OCI-LY7 (cell line): ENCODE measurements around the gene SCFD2. TPM values are rescaled to one million over a fixed set of nuclear protein-coding genes. Genes with fewer than 3 reads are reported as not detected.
A peak's percentile ranks its signal among the peaks of the same experiment; 100 is the strongest.

Source experiments
- BruUV-seq: library from RNA; stranded (reverse); fragments of 400-500 nt; replicated peaks from 2 replicates; lab custom pipeline; 2021; lab: Mats Ljungman, UMichigan
- CTCF ChIA-PET: fragments of 300-600 bp; sonication (Branson Sonifier 250); formaldehyde crosslinking; loops from one replicate; lab custom pipeline; 2022; ENCODE audit warnings: antibody characterized with exemption; ENCODE audit not compliant: unreplicated experiment; lab: Charles Lee
- POLR2A ChIA-PET: fragments of 300-600 bp; sonication (Branson Sonifier 250); formaldehyde crosslinking; loops from one replicate; lab custom pipeline; 2022; ENCODE audit warnings: antibody characterized with exemption; lab: Charles Lee
- DNase-seq: peaks from one replicate; pipeline ENCODE4 v3.0.0-alpha.2; 2015; ENCODE audit warnings: low spot score
- H2AFZ ChIP-seq: fragments of 200-600 bp; sonication (generic), shearing (Covaris generic); 2 replicates; pipeline ENCODE4 v1.6.1; 2014; ENCODE audit warnings: mild to moderate bottlenecking, antibody characterized with exemption, low read length, moderate library complexity
- H3K27ac ChIP-seq: fragments of 200-600 bp; sonication (generic); 2 replicates; pipeline ENCODE4 v1.5.1; 2014; ENCODE audit warnings: mixed run types, low read depth, mild to moderate bottlenecking, moderate library complexity, low read length, inconsistent platforms; ENCODE audit not compliant: poor library complexity, severe bottlenecking
- H3K36me3 ChIP-seq: fragments of 200-600 bp; sonication (generic); 2 replicates; pipeline ENCODE4 v1.6.1; 2014; ENCODE audit warnings: mild to moderate bottlenecking, antibody characterized with exemption, low read length, moderate library complexity, mixed read lengths; ENCODE audit not compliant: insufficient read depth
- H3K4me1 ChIP-seq: fragments of 200-600 bp; sonication (generic); 2 replicates; pipeline ENCODE4 v1.5.1; 2014; ENCODE audit warnings: mild to moderate bottlenecking, low read length; ENCODE audit not compliant: insufficient read depth, poor library complexity, severe bottlenecking
- H3K4me2 ChIP-seq: fragments of 200-600 bp; sonication (generic); 2 replicates; pipeline ENCODE4 v1.6.1; 2014; ENCODE audit warnings: mild to moderate bottlenecking, low read length
- H3K4me3 ChIP-seq: fragments of 200-600 bp; sonication (generic); 2 replicates; pipeline ENCODE4 v1.5.1; 2014; ENCODE audit warnings: mild to moderate bottlenecking, low read depth, low read length; ENCODE audit not compliant: poor library complexity, severe bottlenecking
- H3K79me2 ChIP-seq: fragments of 200-600 bp; sonication (generic); 2 replicates; pipeline ENCODE4 v1.6.1; 2016; ENCODE audit warnings: low read depth, mild to moderate bottlenecking, low read length, moderate library complexity, mixed read lengths; ENCODE audit not compliant: insufficient read depth
- H3K9me2 ChIP-seq: fragments of 200-600 bp; sonication (generic); 2 replicates; pipeline ENCODE4 v1.6.1; 2016; ENCODE audit warnings: mild to moderate bottlenecking, low read length, mixed read lengths; ENCODE audit not compliant: insufficient read depth
- H3K9me3 ChIP-seq: fragments of 200-600 bp; sonication (generic); 2 replicates; pipeline ENCODE4 v1.6.1; 2014; ENCODE audit warnings: mild to moderate bottlenecking, mixed run types, low read length, mixed read lengths
- H4K20me1 ChIP-seq: fragments of 200-600 bp; sonication (generic); 2 replicates; pipeline ENCODE4 v1.6.1; 2014; ENCODE audit warnings: mild to moderate bottlenecking, antibody characterized with exemption, low read length, moderate library complexity, mixed read lengths; ENCODE audit not compliant: insufficient read depth
- CTCF ChIP-seq: fragments of 200-600 bp; sonication (generic); conservative IDR thresholded peaks from 2 replicates; pipeline ENCODE4 v1.5.1; 2014; ENCODE audit warnings: mild to moderate bottlenecking, antibody characterized with exemption, low read length, moderate library complexity, mixed read lengths
- EZH2phosphoT487 ChIP-seq: fragments of 200-600 bp; sonication (generic); IDR thresholded peaks from 2 replicates; pipeline ENCODE4 v1.6.1; 2018; ENCODE audit warnings: low read depth, borderline replicate concordance, mild to moderate bottlenecking, mixed run types, antibody characterized with exemption, low read length, moderate library complexity, mixed read lengths
- intact Hi-C: fragments of 100-400 bp; cut with micrococcal nuclease; formaldehyde crosslinking; loops from one replicate; pipeline ENCODE4 v1.10.0; 2022; ENCODE audit not compliant: unreplicated experiment
- total RNA-seq, 2 experiments: library from RNA; depleted of rRNA in 1 of 2; stranded (reverse); fragments of >200 nt in 1 of 2; shearing (Covaris generic) in 1 of 2; gene quantifications; 2 replicates each; pipeline ENCODE4 v1.2.3, GENCODE V29; 2014 to 2022

Gene SCFD2
- total RNA-seq, 2 experiments from 2014 or later: 27.2 to 52.0 TPM

GRCh38 chr4:52861879-52862616 is 503.8 kb downstream of the SCFD2 start, which contains the start of gene RASL11B:
TSS of gene RASL11B (plus strand) at chr4:52862317. CDS start at chr4:52862508, 191 bp downstream.
- Histone ChIP-seq H3K9me3 (no peaks in the 10 kb centered on the region), H3K36me3 (no peaks in the 10 kb centered on the region), H3K9me2 (no peaks in the 10 kb centered on the region), H3K4me3 (no peak within 1 kb of the TSS), H4K20me1 (no peaks in the 10 kb centered on the region), H2AFZ (no peak within 1 kb of the TSS), H3K4me2 (peak within 1 kb of the TSS; percentile 9; the same call in 1 of the 2 replicates), H3K4me1 (no peaks in the 10 kb centered on the region), H3K79me2 (no peaks in the 10 kb centered on the region), H3K27ac (no peak within 1 kb of the TSS)
- TF ChIP-seq CTCF: no peak
- no peak for TF ChIP-seq EZH2phosphoT487
- BruUV-seq: no TSS peak
- no peak for DNase-seq
- intact Hi-C loops: loop anchor here (10.0 kb wide), 1 partner anchor 487 kb away; no protein-coding TSS in a partner anchor
- CTCF ChIA-PET: no interaction called here
- POLR2A ChIA-PET: no interaction called here

- intact Hi-C loops: loop anchor here (10.0 kb wide), 1 partner anchor 486 kb away; no protein-coding TSS in a partner anchor
Observed at GRCh38 chr4:52861171-52861823, 504.6 kb downstream of the SCFD2 start.

More at GRCh38 chr4:52861171-52861823, 504.6 kb downstream of the SCFD2 start:
- Histone ChIP-seq H3K9me2 (no peaks in the 10 kb centered on the region), H3K36me3 (no peaks in the 10 kb centered on the region), H3K4me2 (peak overlapping the region; percentile 9; the same call in 1 of the 2 replicates), H3K4me1 (no peaks in the 10 kb centered on the region), H3K4me3 (no peak overlapping the region), H3K27ac (no peak overlapping the region), H3K79me2 (no peaks in the 10 kb centered on the region), H4K20me1 (no peaks in the 10 kb centered on the region), H3K9me3 (no peaks in the 10 kb centered on the region), H2AFZ (no peak overlapping the region)
- ChIA-PET POLR2A (no interaction called here), CTCF (no interaction called here)
- no peak for DNase-seq
- TF ChIP-seq EZH2phosphoT487 (no peak), CTCF (no peak)
- BruUV-seq: no TSS peak
